Mucosa of descending colon (tissue), 3 donors: ENCODE data around the gene YTHDC1. TPM values are rescaled to one million over a fixed set of nuclear protein-coding genes. Genes with fewer than 3 reads are reported as not detected.

Experiments used
- ATAC-seq: fragments of 200-7000 bp; cut with Tn5 transposase; one replicate; pipeline ENCODE4 v1.9.1; 2020; ENCODE audit warnings: mild to moderate bottlenecking, moderate library complexity
- DNase-seq, 3 donors: peaks; one replicate each; pipeline ENCODE4 v3.0.0-alpha.2; 2020
- H3K36me3 ChIP-seq: fragments of 200-600 bp; one replicate; pipeline ENCODE4 v1.8.0; 2021; ENCODE audit warnings: low read depth, mild to moderate bottlenecking
- H3K4me1 ChIP-seq: fragments of 200-600 bp; one replicate; pipeline ENCODE4 v1.8.0; 2021; ENCODE audit warnings: low read depth, mild to moderate bottlenecking
- H3K4me3 ChIP-seq: fragments of 200-600 bp; one replicate; pipeline ENCODE4 v1.8.0; 2021; ENCODE audit warnings: mild to moderate bottlenecking
- H3K9me3 ChIP-seq: fragments of 200-600 bp; one replicate; pipeline ENCODE4 v1.8.0; 2021; ENCODE audit warnings: mild to moderate bottlenecking
- CTCF ChIP-seq: fragments of 200-600 bp; IDR thresholded peaks from one replicate; pipeline ENCODE4 v1.8.0; 2022; ENCODE audit warnings: antibody characterized with exemption, mild to moderate bottlenecking
- intact Hi-C, 2 donors: fragments of 100-400 bp; cut with DNase I in 1 of 2; cut with micrococcal nuclease in 1 of 2; formaldehyde crosslinking; loops; one replicate each; pipeline versions ENCODE4 v1.11.0 to v1.11.1; 2022; cut with DNase I, micrococcal nuclease
- total RNA-seq, 3 donors: library from RNA; stranded (reverse); fragmentation: NEBNext Ultra II Directional in 2 of 3; extraction: Animal tissue kit (Norgen Biotek cat#: 25700) in 2 of 3; gene quantifications; one replicate each; pipeline versions ENCODE4 v1.2.1 to v1.2.4, GENCODE V29; 2021 to 2023
- donor health status: DM: no; HTN: no; CAD: no; lungs with moderate emphysema.
- donor health status: DM: no; HTN: no; CAD: no.
- donor health status: DM: no; HTN: yes; CAD: no.

Gene YTHDC1
- total RNA-seq, 3 donors from 2014 or later, result 55.1 to 92.3 (median 73.6) TPM

- ATAC-seq (no peak), DNase-seq (no peak)
- Histone ChIP-seq H3K36me3 (no peaks in the 10 kb centered on the region), H3K4me1 (no peaks in the 10 kb centered on the region), H3K4me3 (no peak overlapping the region), H3K9me3 (no peaks in the 10 kb centered on the region)
- no peak for TF ChIP-seq CTCF
- intact Hi-C loops, result no loop called here
Observed at GRCh38 chr4:68366600-68366999, 16.7 kb upstream of the YTHDC1 start.

- Histone ChIP-seq H3K4me3 (no peak overlapping the region), H3K9me3 (no peaks in the 10 kb centered on the region), H3K4me1 (no peaks in the 10 kb centered on the region), H3K36me3 (no peaks in the 10 kb centered on the region)
- no peak for DNase-seq
- TF ChIP-seq CTCF, result no peak
- intact Hi-C loops, result no loop called here
- no peak for ATAC-seq
Observed at GRCh38 chr4:68365068-68365467, 15.2 kb upstream of the YTHDC1 start.

GRCh38 chr4:68361146-68361589 lies 11.3 kb upstream of the YTHDC1 start:
- ATAC-seq (no peak), DNase-seq (no peak)
- intact Hi-C loops, result no loop called here
- no peaks in the 10 kb centered on the region for H3K4me1 ChIP-seq
- H3K4me3 ChIP-seq, result no peak overlapping the region
- H3K36me3 ChIP-seq, result no peaks in the 10 kb centered on the region
- TF ChIP-seq CTCF, result no peak
- H3K9me3 ChIP-seq, result no peaks in the 10 kb centered on the region

GRCh38 chr4:68360231-68360968 lies 10.5 kb upstream of the YTHDC1 start:
- intact Hi-C loops, result no loop called here
- no peaks in the 10 kb centered on the region for H3K36me3 ChIP-seq

GRCh38 chr4:68359508-68359907 lies 9.6 kb upstream of the YTHDC1 start:
- H3K9me3 ChIP-seq, result no peaks in the 10 kb centered on the region
- no peak overlapping the region for H3K4me3 ChIP-seq
- H3K4me1 ChIP-seq, result no peaks in the 10 kb centered on the region
- peak; percentile 38 for ATAC-seq
- no peaks in the 10 kb centered on the region for H3K36me3 ChIP-seq
- intact Hi-C loops, result no loop called here
- no peak for DNase-seq
- no peak for TF ChIP-seq CTCF

More at GRCh38 chr4:68360231-68360968, 10.5 kb upstream of the YTHDC1 start:
- no peak for DNase-seq
- Histone ChIP-seq H3K4me1 (no peaks in the 10 kb centered on the region), H3K9me3 (no peaks in the 10 kb centered on the region), H3K4me3 (no peak overlapping the region)
- no peak for TF ChIP-seq CTCF
- ATAC-seq, result no peak
